HEK293T (cell line): ENCODE data around the gene ZNHIT6.

Source experiments
- FOXA1 ChIP-seq: fragments of 450-650 bp; IDR thresholded peaks from 2 replicates; pipeline ENCODE4 v1.6.1; 2016; ENCODE audit warnings: mild to moderate bottlenecking
- SUZ12 ChIP-seq: fragments of 450-650 bp; IDR thresholded peaks from 2 replicates; pipeline ENCODE4 v1.6.1; 2016; ENCODE audit warnings: mild to moderate bottlenecking

DNA sequence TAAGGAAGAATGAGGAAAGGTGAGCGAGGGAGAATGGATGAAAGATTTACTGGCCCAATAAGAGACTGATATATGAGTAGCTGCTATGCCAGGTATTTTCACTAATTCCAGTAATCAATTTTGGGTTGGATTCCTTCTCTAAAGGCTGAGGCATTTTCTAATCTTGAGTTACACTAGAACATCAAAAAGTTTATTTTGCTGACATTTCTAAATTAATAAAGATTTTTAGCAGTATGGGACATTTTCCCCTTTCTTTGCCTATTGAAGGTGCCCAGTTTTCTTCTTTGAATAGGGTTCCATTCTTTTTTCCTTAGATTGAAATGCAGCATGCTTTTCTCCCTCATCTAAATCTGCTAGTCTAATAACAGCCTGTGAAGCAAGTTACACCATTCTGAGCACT lies 52.9 kb downstream of the ZNHIT6 start:
- TF ChIP-seq FOXA1, result no peak
- TF ChIP-seq SUZ12, result no peak
